Measurements from ENCODE around the gene IMP3.
A peak's percentile ranks its signal among the peaks of the same experiment; 100 is the strongest.

Gene IMP3

GRCh38 chr15:75674366-75674765, 34.3 kb upstream of the IMP3 start:
- TF ChIP-seq ISL1 (CRISPR knock-in tag; IDR thresholded peaks at IDR 0.05) (no peak), CREB5 (CRISPR knock-in tag; IDR thresholded peaks at IDR 0.05; ENCODE audit: low read depth) (no peak), CSDC2 (CRISPR knock-in tag; IDR thresholded peaks at IDR 0.05) (no peak), PPARA (CRISPR knock-in tag; IDR thresholded peaks at IDR 0.05; ENCODE audit: borderline replicate concordance) (no peak), CSRNP3 (CRISPR knock-in tag; IDR thresholded peaks at IDR 0.05) (no peak), ZNF565 (CRISPR knock-in tag; conservative IDR thresholded peaks at IDR 0.05; ENCODE audit: low read depth) (no peak), TOX (CRISPR knock-in tag; IDR thresholded peaks at IDR 0.05; ENCODE audit: borderline replicate concordance) (no peak)
- no peak for ATAC-seq

GRCh38 chr15:75673426-75674235, 33.6 kb upstream of the IMP3 start:
- TF ChIP-seq GLIS3 (CRISPR knock-in tag; IDR thresholded peaks at IDR 0.05) (no peak), CSDC2 (CRISPR knock-in tag; IDR thresholded peaks at IDR 0.05) (no peak), TOX (CRISPR knock-in tag; IDR thresholded peaks at IDR 0.05; ENCODE audit: borderline replicate concordance) (no peak), ZNF565 (CRISPR knock-in tag; conservative IDR thresholded peaks at IDR 0.05; ENCODE audit: low read depth) (no peak), SNAI2 (CRISPR knock-in tag; IDR thresholded peaks at IDR 0.05) (no peak), OSR1 (CRISPR knock-in tag; IDR thresholded peaks at IDR 0.05) (no peak), ZFP30 (CRISPR knock-in tag; IDR thresholded peaks at IDR 0.05) (no peak), ZC3H10 (CRISPR knock-in tag; IDR thresholded peaks at IDR 0.05) (no peak)
- peak; percentile 37 for ATAC-seq

GRCh38 chr15:75672646-75673425, 32.8 kb upstream of the IMP3 start:
- TF ChIP-seq SNAI2 (CRISPR knock-in tag; IDR thresholded peaks at IDR 0.05), result no peak
- TF ChIP-seq ZC3H10 (CRISPR knock-in tag; IDR thresholded peaks at IDR 0.05), result no peak
- no peak for TF ChIP-seq CSRNP3 (CRISPR knock-in tag; IDR thresholded peaks at IDR 0.05)
- TF ChIP-seq CREB5 (CRISPR knock-in tag; IDR thresholded peaks at IDR 0.05; ENCODE audit: low read depth), result no peak
- TF ChIP-seq BACH2 (CRISPR knock-in tag; IDR thresholded peaks at IDR 0.05; ENCODE audit: borderline replicate concordance), result no peak
- TF ChIP-seq PATZ1 (CRISPR knock-in tag; IDR thresholded peaks at IDR 0.05; ENCODE audit: borderline replicate concordance), result no peak
- no peak for TF ChIP-seq ESRRG (CRISPR knock-in tag; IDR thresholded peaks at IDR 0.05)
- no peak for TF ChIP-seq OSR1 (CRISPR knock-in tag; IDR thresholded peaks at IDR 0.05)
- no peak for TF ChIP-seq TOX (CRISPR knock-in tag; IDR thresholded peaks at IDR 0.05; ENCODE audit: borderline replicate concordance)
- TF ChIP-seq PPARA (CRISPR knock-in tag; IDR thresholded peaks at IDR 0.05; ENCODE audit: borderline replicate concordance), result no peak
- no peak for TF ChIP-seq ZNF8 (CRISPR knock-in tag; IDR thresholded peaks at IDR 0.05)
- TF ChIP-seq CSDC2 (CRISPR knock-in tag; IDR thresholded peaks at IDR 0.05), result no peak
- TF ChIP-seq GLIS3 (CRISPR knock-in tag; IDR thresholded peaks at IDR 0.05), result no peak
- TF ChIP-seq POU6F1 (CRISPR knock-in tag; IDR thresholded peaks at IDR 0.05; ENCODE audit: borderline replicate concordance, low read depth), result no peak
- no peak for TF ChIP-seq TSHZ2 (CRISPR knock-in tag; IDR thresholded peaks at IDR 0.05)
- no peak for TF ChIP-seq ISL1 (CRISPR knock-in tag; IDR thresholded peaks at IDR 0.05)
- TF ChIP-seq ZFP3 (CRISPR knock-in tag; IDR thresholded peaks at IDR 0.05), result no peak
- TF ChIP-seq RARB (CRISPR knock-in tag; IDR thresholded peaks at IDR 0.05), result no peak
- no peak for TF ChIP-seq ZNF565 (CRISPR knock-in tag; conservative IDR thresholded peaks at IDR 0.05; ENCODE audit: low read depth)
- no peak for TF ChIP-seq ARNTL (CRISPR knock-in tag; IDR thresholded peaks at IDR 0.05; ENCODE audit: borderline replicate concordance, low read depth)
- ATAC-seq, result peak; percentile 50

All from SK-N-SH treated with all-trans-retinoic acid at 6 μM for 48 hours (cell line).